ENCODE measurements around the gene SPINK2. TPM values are rescaled to one million over a fixed set of nuclear protein-coding genes. Genes with fewer than 3 reads are reported as not detected.

SPINK2 gene
- polyA plus RNA-seq, 1 of the 3 experiments (the other 2 are of a cell fraction), result not detected

GRCh38 chr4:56760183-56760582, 61.3 kb downstream of the SPINK2 start:
- no peak overlapping the region for H3K4me2 ChIP-seq
- no peak overlapping the region for H2AFZ ChIP-seq (ENCODE audit: low read depth)
- H4K20me1 ChIP-seq (ENCODE audit: insufficient read depth), result no peaks in the 10 kb centered on the region
- WGBS (ENCODE audit: low lambda C conversion rate), result 80% methylated on average over 1 of the region's 1 CpG
- TF ChIP-seq REST (IDR thresholded peaks at IDR 0.05; ENCODE audit: low read depth, low read length), result no peak
- TF ChIP-seq SMC3 (IDR thresholded peaks at IDR 0.05; ENCODE audit: low read depth, low read length), result no peak
- TF ChIP-seq, protein P1, sequence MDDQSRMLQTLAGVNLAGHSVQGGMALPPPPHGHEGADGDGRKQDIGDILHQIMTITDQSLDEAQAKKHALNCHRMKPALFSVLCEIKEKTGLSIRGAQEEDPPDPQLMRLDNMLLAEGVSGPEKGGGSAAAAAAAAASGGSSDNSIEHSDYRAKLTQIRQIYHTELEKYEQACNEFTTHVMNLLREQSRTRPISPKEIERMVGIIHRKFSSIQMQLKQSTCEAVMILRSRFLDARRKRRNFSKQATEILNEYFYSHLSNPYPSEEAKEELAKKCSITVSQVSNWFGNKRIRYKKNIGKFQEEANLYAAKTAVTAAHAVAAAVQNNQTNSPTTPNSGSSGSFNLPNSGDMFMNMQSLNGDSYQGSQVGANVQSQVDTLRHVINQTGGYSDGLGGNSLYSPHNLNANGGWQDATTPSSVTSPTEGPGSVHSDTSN (IDR thresholded peaks at IDR 0.05), result no peak
- no peak for TF ChIP-seq TCF12 (IDR thresholded peaks at IDR 0.05)
- TF ChIP-seq CHD2 (IDR thresholded peaks at IDR 0.05; ENCODE audit: low read length, partially characterized antibody), result no peak
- TF ChIP-seq FOXM1 (IDR thresholded peaks at IDR 0.05; ENCODE audit: low read depth), result no peak
- TF ChIP-seq EP300 (IDR thresholded peaks at IDR 0.05; ENCODE audit: borderline replicate concordance in 1 of 2, low read depth in 1 of 2, low read length in 1 of 2), result no peak
- no peak for TF ChIP-seq TAF1 (IDR thresholded peaks at IDR 0.05; ENCODE audit: borderline replicate concordance, low read depth, low read length)
- no peak for TF ChIP-seq EZH2phosphoT487 (IDR thresholded peaks at IDR 0.05; ENCODE audit: borderline replicate concordance, low read depth)
- TF ChIP-seq, protein P2, sequence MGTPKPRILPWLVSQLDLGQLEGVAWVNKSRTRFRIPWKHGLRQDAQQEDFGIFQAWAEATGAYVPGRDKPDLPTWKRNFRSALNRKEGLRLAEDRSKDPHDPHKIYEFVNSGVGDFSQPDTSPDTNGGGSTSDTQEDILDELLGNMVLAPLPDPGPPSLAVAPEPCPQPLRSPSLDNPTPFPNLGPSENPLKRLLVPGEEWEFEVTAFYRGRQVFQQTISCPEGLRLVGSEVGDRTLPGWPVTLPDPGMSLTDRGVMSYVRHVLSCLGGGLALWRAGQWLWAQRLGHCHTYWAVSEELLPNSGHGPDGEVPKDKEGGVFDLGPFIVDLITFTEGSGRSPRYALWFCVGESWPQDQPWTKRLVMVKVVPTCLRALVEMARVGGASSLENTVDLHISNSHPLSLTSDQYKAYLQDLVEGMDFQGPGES (IDR thresholded peaks at IDR 0.05; ENCODE audit: low read depth, low read length), result no peak
- TF ChIP-seq, protein P3, sequence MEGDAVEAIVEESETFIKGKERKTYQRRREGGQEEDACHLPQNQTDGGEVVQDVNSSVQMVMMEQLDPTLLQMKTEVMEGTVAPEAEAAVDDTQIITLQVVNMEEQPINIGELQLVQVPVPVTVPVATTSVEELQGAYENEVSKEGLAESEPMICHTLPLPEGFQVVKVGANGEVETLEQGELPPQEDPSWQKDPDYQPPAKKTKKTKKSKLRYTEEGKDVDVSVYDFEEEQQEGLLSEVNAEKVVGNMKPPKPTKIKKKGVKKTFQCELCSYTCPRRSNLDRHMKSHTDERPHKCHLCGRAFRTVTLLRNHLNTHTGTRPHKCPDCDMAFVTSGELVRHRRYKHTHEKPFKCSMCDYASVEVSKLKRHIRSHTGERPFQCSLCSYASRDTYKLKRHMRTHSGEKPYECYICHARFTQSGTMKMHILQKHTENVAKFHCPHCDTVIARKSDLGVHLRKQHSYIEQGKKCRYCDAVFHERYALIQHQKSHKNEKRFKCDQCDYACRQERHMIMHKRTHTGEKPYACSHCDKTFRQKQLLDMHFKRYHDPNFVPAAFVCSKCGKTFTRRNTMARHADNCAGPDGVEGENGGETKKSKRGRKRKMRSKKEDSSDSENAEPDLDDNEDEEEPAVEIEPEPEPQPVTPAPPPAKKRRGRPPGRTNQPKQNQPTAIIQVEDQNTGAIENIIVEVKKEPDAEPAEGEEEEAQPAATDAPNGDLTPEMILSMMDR (IDR thresholded peaks at IDR 0.05), result no peak
- TF ChIP-seq TEAD4 (IDR thresholded peaks at IDR 0.05; ENCODE audit: borderline replicate concordance, insufficient read depth), result no peak
- TF ChIP-seq USF1 (IDR thresholded peaks at IDR 0.05; ENCODE audit: borderline replicate concordance, low read depth), result no peak
- no peak for TF ChIP-seq NFIC (IDR thresholded peaks at IDR 0.05; ENCODE audit: borderline replicate concordance)
- no peak for TF ChIP-seq RAD21 (IDR thresholded peaks at IDR 0.05; ENCODE audit: low read length)
- TF ChIP-seq MEF2A (IDR thresholded peaks at IDR 0.05; ENCODE audit: borderline replicate concordance, low read depth), result no peak
- no peaks in the 10 kb centered on the region for H3K9me3 ChIP-seq
- H3K9ac ChIP-seq, result no peak overlapping the region
- H3F3A ChIP-seq (replicated peaks; ENCODE audit: insufficient read depth), result peaks cover 8% of the 10 kb centered on the region
- H3K4me3 ChIP-seq (ENCODE audit: low read depth in 2 of 2, low read length in 1 of 2), result no peak overlapping the region
- no peaks in the 10 kb centered on the region for H3K36me3 ChIP-seq (replicated peaks in 1 of 2; ENCODE audit: control insufficient read depth in 1 of 2, insufficient read depth in 2 of 2, low read length in 1 of 2)
- ChIA-PET CTCF (no interaction called here), POLR2A (no interaction called here)
- peaks cover 0 to 4% of the 10 kb centered on the region in 2 experiments; a peak in 1 of 4 replicates for H3K4me1 ChIP-seq (ENCODE audit: control insufficient read depth in 1 of 2, insufficient read depth in 2 of 2, low read depth in 1 of 2, low read length in 1 of 2)
- H3K79me2 ChIP-seq (ENCODE audit: insufficient read depth), result no peaks in the 10 kb centered on the region
- no peak for DNase-seq
- no peaks in the 10 kb centered on the region for H3K9me2 ChIP-seq
- H3K27ac ChIP-seq (ENCODE audit: low read depth in 2 of 2, low read length in 1 of 2), result no peak overlapping the region
- no peaks in the 10 kb centered on the region for H3K27me3 ChIP-seq (ENCODE audit: insufficient read depth)

Small RNA genes within 50 kb of the gene (small RNA-seq; reads per million reads assigned to genes)
- gene RF00017 (0 reads per million in 7 experiments), gene RF00019 (0 reads per million in 7 experiments), gene RN7SL357P (0 reads per million in 7 experiments), gene RN7SL492P (0 reads per million in 7 experiments)

Other genes with a start within 250 kb of the SPINK2 start
- gene HOPX, start 140.4 kb downstream of the SPINK2 start, polyA plus RNA-seq (2012; rRNA removed), result 0.05 and 0.08 TPM in 2 replicates
- 6.0 and 7.9 TPM in 2 replicates for gene REST, start 86.2 kb upstream of the SPINK2 start, polyA plus RNA-seq (2012; rRNA removed)
- gene NOA1, start 155.9 kb upstream of the SPINK2 start, polyA plus RNA-seq (2012; rRNA removed), result 11.8 and 12.8 TPM in 2 replicates
- gene POLR2B, start 157.2 kb upstream of the SPINK2 start, polyA plus RNA-seq (2012; rRNA removed), result 58.5 and 71.5 TPM in 2 replicates